HepG2 (cell line): ENCODE measurements around the gene CSKMT. TPM values are rescaled to one million over a fixed set of nuclear protein-coding genes. Genes with fewer than 3 reads are reported as not detected.
"Not testable (repeated sequence)": the region's sequence is repeated elsewhere in the genome, so short reads cannot be mapped to it uniquely, and the experiment has no call there.

ENCODE experiments used
- ATAC-seq: fragments of 200-7000 bp; cut with Tn5 transposase; 3 replicates; pipeline ENCODE4 v1.9.1; 2020; ENCODE audit warnings: mild to moderate bottlenecking, moderate library complexity
- BruUV-seq: library from RNA; stranded (reverse); fragments of 400-500 nt; replicated peaks from 2 replicates; lab custom pipeline; 2021; lab: Mats Ljungman, UMichigan
- CTCF ChIA-PET: fragments of 300-600 bp; formaldehyde crosslinking; extraction: SDS; loops from one replicate; lab custom pipeline; 2021; ENCODE audit warnings: low total read pairs, inconsistent platforms, low intra/inter-chr PET ratio; lab: Yijun Ruan, JAX
- POLR2A ChIA-PET: fragments of 350-600 bp; sonication (Branson Sonifier 250); formaldehyde crosslinking; loops from one replicate; lab custom pipeline; 2020; ENCODE audit warnings: antibody characterized with exemption, inconsistent platforms; lab: Yijun Ruan, JAX
- DNase-seq: peaks from one replicate; pipeline ENCODE4 v3.0.0-alpha.2; 2015; ENCODE audit warnings: low spot score
- FAIRE-seq: peaks from 3 replicates; lab custom pipeline; 2011; peaks lifted over from hg19 to GRCh38; lab: Jason Lieb, UNC
- H2AFZ ChIP-seq: one replicate; pipeline ENCODE4 v1.6.1; 2011; ENCODE audit warnings: low read length, inconsistent platforms
- H3K27ac ChIP-seq: fragments of 300-600 bp; 3 replicates; pipeline ENCODE4 v1.8.0; 2011; ENCODE audit warnings: mixed run types, mild to moderate bottlenecking, mixed read lengths, low read length, inconsistent platforms; ENCODE audit not compliant: insufficient read depth; ENCODE audit errors: extremely low read length
- H3K27me3 ChIP-seq, 2 experiments: fragments of 200-600 bp in 1 of 2; 2 replicates in 1 of 2; 3 replicates in 1 of 2; pipeline versions ENCODE4 v1.6.0 to v1.8.0; 2011; ENCODE audit warnings: low read length in 2 of 2, mild to moderate bottlenecking in 2 of 2, moderate library complexity in 2 of 2, inconsistent platforms in 1 of 2; ENCODE audit not compliant: insufficient read depth in 2 of 2, control insufficient read depth in 1 of 2
- H3K36me3 ChIP-seq, 2 experiments: fragments of 200-600 bp in 1 of 2; replicated peaks in 1 of 2; 2 replicates in 1 of 2; 3 replicates in 1 of 2; pipeline versions ENCODE4 v1.5.1 to v1.8.0; 2011; ENCODE audit warnings: low read length in 2 of 2, inconsistent platforms in 1 of 2; ENCODE audit not compliant: insufficient read depth in 2 of 2, control insufficient read depth in 1 of 2
- H3K4me1 ChIP-seq: 2 replicates; pipeline ENCODE4 v1.5.1; 2012; ENCODE audit warnings: low read length, inconsistent platforms; ENCODE audit not compliant: insufficient read depth
- H3K4me2 ChIP-seq: 2 replicates; pipeline ENCODE4 v1.6.0; 2011; ENCODE audit warnings: low read depth, low read length, inconsistent platforms
- H3K4me3 ChIP-seq, 3 experiments: fragments of 200-600 bp in 1 of 3; sonication (generic), shearing (Covaris generic) in 1 of 3; replicated peaks in 1 of 3; 2 replicates each; pipeline ENCODE4 v1.5.1; 2011 to 2016; ENCODE audit warnings: low read length in 3 of 3, inconsistent platforms in 2 of 3, low read depth in 2 of 3, mild to moderate bottlenecking in 2 of 3, control low read depth in 1 of 3, mixed read lengths in 1 of 3; ENCODE audit not compliant: insufficient read depth in 1 of 3
- H3K79me2 ChIP-seq: one replicate; pipeline ENCODE4 v1.6.1; 2011; ENCODE audit warnings: low read length, inconsistent platforms; ENCODE audit not compliant: insufficient read depth
- H3K9ac ChIP-seq: 2 replicates; pipeline ENCODE4 v1.6.0; 2011; ENCODE audit warnings: mild to moderate bottlenecking, low read depth, low read length, inconsistent platforms; ENCODE audit not compliant: insufficient read depth
- H3K9me3 ChIP-seq: 2 replicates; pipeline ENCODE4 v1.5.1; 2012; ENCODE audit warnings: mild to moderate bottlenecking, low read length
- H4K20me1 ChIP-seq: 2 replicates; pipeline ENCODE4 v1.6.0; 2011; ENCODE audit warnings: inconsistent platforms, mild to moderate bottlenecking, low read length, moderate library complexity; ENCODE audit not compliant: insufficient read depth
- AGO2 ChIP-seq: fragments of 200-400 bp; formaldehyde crosslinking; optimal IDR thresholded peaks from 2 replicates; pipeline ENCODE3; 2017; ENCODE audit warnings: mild to moderate bottlenecking, low read depth, low read length, moderate library complexity
- CHCHD3 ChIP-seq: sonication (generic); formaldehyde crosslinking; IDR thresholded peaks from 2 replicates; pipeline ENCODE4 v1.8.0; 2022; ENCODE audit warnings: mild to moderate bottlenecking, missing genetic modification reagents, moderate library complexity
- HNRNPL ChIP-seq: fragments of 200-400 bp; formaldehyde crosslinking; IDR thresholded peaks from 2 replicates; pipeline ENCODE4 v1.6.1; 2017; ENCODE audit warnings: mild to moderate bottlenecking, low read depth, low read length
- RBFOX2 ChIP-seq: fragments of 200-400 bp; formaldehyde crosslinking; IDR thresholded peaks from 2 replicates; pipeline ENCODE4 v1.6.1; 2017; ENCODE audit warnings: low read depth, mild to moderate bottlenecking, low read length
- SP5 ChIP-seq: IDR thresholded peaks from 2 replicates; pipeline ENCODE4 v1.6.1; 2016; ENCODE audit warnings: low read depth, borderline replicate concordance
- TOPORS ChIP-seq: sonication (generic); formaldehyde crosslinking; IDR thresholded peaks from 2 replicates; pipeline ENCODE4 v1.8.0; 2023; ENCODE audit warnings: mild to moderate bottlenecking, missing genetic modification reagents
- ZNF337 ChIP-seq: sonication (generic); formaldehyde crosslinking; IDR thresholded peaks from 2 replicates; pipeline ENCODE4 v1.5.1; 2020; ENCODE audit warnings: missing genetic modification reagents, low read depth, mild to moderate bottlenecking, borderline replicate concordance
- WGBS: methylation state at CpG from one replicate; pipeline ENCODE4 v1.1.6; 2017; ENCODE audit warnings: low lambda C conversion rate; 5-methylcytosine and 5-hydroxymethylcytosine counted together
- in situ Hi-C: cut with HindIII; loops from 2 replicates; pipeline ENCODE4 v1.10.0; 2017; ENCODE audit warnings: low pct_unique_long_range_greater_than_20kb; ENCODE audit not compliant: extremely low pct_ligation_motif_present
- intact Hi-C: fragments of 100-400 bp; cut with micrococcal nuclease; formaldehyde crosslinking; loops from one replicate; pipeline ENCODE4 v1.10.0; 2022; ENCODE audit not compliant: unreplicated experiment
- polyA plus RNA-seq, 8 experiments: library from polyadenylated mRNA; depleted of rRNA in 3 of 8; stranded (reverse) in 7 of 8; unstranded in 1 of 8; fragments of >200 nt; fragmentation: Illumina TruSeq in 4 of 8; extraction: Trizol in 4 of 8; gene quantifications; 2 replicates each; pipeline versions ENCODE4 v1.2.1 to v1.2.3, GENCODE V29; 2011 to 2016; ENCODE audit warnings: low read depth in 4 of 8, missing spikeins in 1 of 8, mixed read lengths in 1 of 8; ENCODE audit not compliant: insufficient read depth in 1 of 8
- total RNA-seq, 5 experiments: library from RNA; depleted of rRNA; stranded (reverse); fragments of >200 nt; fragmentation: Illumina TruSeq; extraction: Trizol; gene quantifications; 2 replicates each; pipeline ENCODE4 v1.2.3, GENCODE V29; 2016; ENCODE audit warnings: low read depth in 1 of 5
- TF ChIP-seq, protein P1 (sequence below): sonication (generic); formaldehyde crosslinking; IDR thresholded peaks from 2 replicates; pipeline ENCODE4 v1.5.0; 2020; ENCODE audit warnings: mild to moderate bottlenecking, low read depth, missing genetic modification reagents, borderline replicate concordance

Gene CSKMT
- total and polyA plus RNA-seq, 2 of the 13 experiments (the other 11 are each of a cell fraction or from before 2014, with no cell fraction given), result 7.6 to 31.8 TPM

DNA sequence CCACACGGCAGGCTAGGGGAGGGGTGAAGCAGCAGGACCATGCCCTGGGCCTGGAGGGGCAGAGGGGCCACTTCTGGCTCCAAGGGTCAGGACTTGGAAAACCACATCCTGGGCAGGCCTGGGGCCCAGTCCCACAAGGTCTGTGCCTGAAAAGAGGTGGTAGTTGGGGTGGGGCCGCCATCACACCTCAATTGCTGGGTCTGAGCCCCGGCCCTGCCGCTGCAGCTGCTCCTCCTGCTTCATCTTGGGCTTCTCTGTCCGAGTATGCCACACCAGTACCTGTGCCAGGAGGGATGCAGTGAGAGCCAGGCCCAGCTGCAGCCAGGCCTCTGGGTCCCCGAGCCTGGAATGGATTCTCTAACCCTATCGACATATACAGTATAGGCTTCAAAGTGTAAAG lies 49.6 kb upstream of the CSKMT start:
- FAIRE-seq, result no peak
- POLR2A ChIA-PET, result interaction anchor here (1.5 kb wide), 1 partner anchor 24 kb away, joined by 4 read pairs; the partner anchor contains the start of gene TUT1

DNA sequence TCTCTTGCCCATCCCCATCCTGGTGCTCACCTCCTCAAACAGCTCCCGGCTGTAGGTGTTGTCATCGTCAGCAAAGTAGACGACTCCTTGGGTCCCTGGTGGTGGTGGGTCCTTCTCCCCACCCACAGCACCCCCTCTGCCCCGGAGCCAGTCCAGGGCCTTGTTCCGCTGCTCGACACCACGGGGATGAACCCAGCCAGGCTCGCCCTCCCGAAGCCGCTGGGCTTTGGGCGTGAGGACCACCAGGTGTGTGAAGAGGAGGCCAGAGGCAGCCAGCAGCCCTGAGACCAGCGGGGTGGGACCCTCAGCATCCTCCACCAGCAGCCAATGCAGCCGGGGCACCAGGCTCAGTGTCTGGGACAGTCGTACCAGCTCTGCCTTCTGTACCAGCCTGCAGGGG lies 48.2 kb upstream of the CSKMT start:
- H3K4me3 ChIP-seq, ATAC-seq, H3K36me3 ChIP-seq, H3K9ac ChIP-seq, BruUV-seq, DNase-seq, POLR2A ChIA-PET, H2AFZ ChIP-seq: not testable (repeated sequence)
- TF ChIP-seq AGO2, result peak; percentile 52
- TF ChIP-seq RBFOX2, result peak; percentile 45
- TF ChIP-seq, all 625 proteins: peak for 2; not testable (repeated sequence) for 623
- H3K27me3 ChIP-seq, H4K20me1 ChIP-seq, H3K4me2 ChIP-seq, FAIRE-seq, in situ Hi-C loops, H3K9me3 ChIP-seq, CTCF ChIA-PET, H3K27ac ChIP-seq, H3K79me2 ChIP-seq, intact Hi-C loops: not testable (repeated sequence)
- peaks cover 43% of the 10 kb centered on the region for H3K4me1 ChIP-seq
- 94% methylated on average over 12 of the region's 14 CpGs for WGBS

More for the DNA sequence above, 49.6 kb upstream of the CSKMT start:
- no peak for DNase-seq
- peaks cover 46% of the 10 kb centered on the region for H3K4me1 ChIP-seq
- no peaks in the 10 kb centered on the region for H3K36me3 ChIP-seq
- H4K20me1 ChIP-seq, result no peaks in the 10 kb centered on the region
- no peak overlapping the region for H3K27ac ChIP-seq
- 87% methylated on average over 3 of the region's 7 CpGs for WGBS
- ATAC-seq, result no peak
- H3K4me3 ChIP-seq, result no peak overlapping the region
- BruUV-seq, result no TSS peak
- H2AFZ ChIP-seq, result no peak overlapping the region
- in situ Hi-C loops, result no loop called here
- H3K27me3 ChIP-seq, result no peaks in the 10 kb centered on the region; a peak in 1 of 5 replicates
- intact Hi-C loops, result no loop called here
- peaks cover 2% of the 10 kb centered on the region for H3K79me2 ChIP-seq
- TF ChIP-seq SP5 (CRISPR knock-in tag) (no peak), TOPORS (no peak), ZNF337 (no peak), CHCHD3 (CRISPR knock-in tag) (no peak), HNRNPL (peak; percentile 89)
- TF ChIP-seq, protein P1, sequence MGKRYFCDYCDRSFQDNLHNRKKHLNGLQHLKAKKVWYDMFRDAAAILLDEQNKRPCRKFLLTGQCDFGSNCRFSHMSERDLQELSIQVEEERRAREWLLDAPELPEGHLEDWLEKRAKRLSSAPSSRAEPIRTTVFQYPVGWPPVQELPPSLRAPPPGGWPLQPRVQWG (CRISPR knock-in tag), result no peak
- H3K9ac ChIP-seq, result no peak overlapping the region
- H3K9me3 ChIP-seq, result no peaks in the 10 kb centered on the region
- CTCF ChIA-PET, result no interaction called here
- no peak overlapping the region for H3K4me2 ChIP-seq
